Omental fat pad (tissue), 4 donors: ENCODE data around the gene EGFL7. TPM values are rescaled to one million over a fixed set of nuclear protein-coding genes. Genes with fewer than 3 reads are reported as not detected.

Source experiments
- ATAC-seq: fragments of 150-250 bp; one replicate; pipeline ENCODE4 v1.9.1; 2016; ENCODE audit warnings: mild to moderate bottlenecking, moderate library complexity; ENCODE audit not compliant: low FRiP score
- DNase-seq: peaks from one replicate; pipeline ENCODE4 v3.0.0-alpha.2; 2019; ENCODE audit warnings: low spot score
- CTCF ChIP-seq, 3 donors: fragments of 450-650 bp; IDR thresholded peaks; one replicate each; pipeline ENCODE4 v1.5.1; 2016 to 2017; ENCODE audit warnings: antibody characterized with exemption in 3 of 3, mild to moderate bottlenecking in 3 of 3, moderate library complexity in 2 of 3
- total RNA-seq, 4 donors: library from RNA; depleted of rRNA; stranded (reverse); fragments of >200 nt; gene quantifications; one replicate each; pipeline ENCODE4 v1.1.0, GENCODE V29; 2016

EGFL7 gene
- total RNA-seq, 4 donors from 2014 or later, result 50.6 to 274 (median 145) TPM

DNA sequence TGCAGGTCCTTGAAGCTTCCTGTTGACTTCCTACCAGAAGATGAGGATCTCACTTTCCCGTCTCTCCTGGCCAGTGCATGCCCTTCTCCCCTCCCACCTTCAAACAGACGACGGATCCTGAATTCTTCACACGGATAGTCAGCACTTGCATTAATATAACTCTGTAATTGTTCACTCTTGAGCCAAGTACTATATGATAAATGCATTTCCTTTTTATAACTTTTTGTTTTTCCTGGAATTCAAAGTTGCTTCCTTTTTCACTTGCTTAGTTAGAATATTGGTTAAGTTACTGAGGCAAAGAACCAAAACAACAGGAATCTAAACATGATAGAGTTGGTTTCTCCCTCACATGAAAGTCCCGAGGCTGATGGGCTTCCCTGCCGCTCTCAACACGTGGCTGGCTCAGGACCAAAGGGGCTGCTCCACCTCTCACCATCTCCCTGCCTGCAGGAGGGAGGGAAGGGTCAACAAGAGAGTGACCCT is 20.2 kb upstream of the EGFL7 start:
- TF ChIP-seq CTCF (IDR thresholded peaks at IDR 0.05), result no peak
- DNase-seq (no peak), ATAC-seq (no peak)

GRCh38 chr9:136643596-136644342 is 18.9 kb upstream of the EGFL7 start:
- ATAC-seq, result peak; percentile 11
- DNase-seq, result no peak
- no peak for TF ChIP-seq CTCF (IDR thresholded peaks at IDR 0.05)

- no peak for TF ChIP-seq CTCF (IDR thresholded peaks at IDR 0.05)
- DNase-seq (no peak), ATAC-seq (peak; percentile 67)
Observed at GRCh38 chr9:136644343-136644592, 18.4 kb upstream of the EGFL7 start.

DNA sequence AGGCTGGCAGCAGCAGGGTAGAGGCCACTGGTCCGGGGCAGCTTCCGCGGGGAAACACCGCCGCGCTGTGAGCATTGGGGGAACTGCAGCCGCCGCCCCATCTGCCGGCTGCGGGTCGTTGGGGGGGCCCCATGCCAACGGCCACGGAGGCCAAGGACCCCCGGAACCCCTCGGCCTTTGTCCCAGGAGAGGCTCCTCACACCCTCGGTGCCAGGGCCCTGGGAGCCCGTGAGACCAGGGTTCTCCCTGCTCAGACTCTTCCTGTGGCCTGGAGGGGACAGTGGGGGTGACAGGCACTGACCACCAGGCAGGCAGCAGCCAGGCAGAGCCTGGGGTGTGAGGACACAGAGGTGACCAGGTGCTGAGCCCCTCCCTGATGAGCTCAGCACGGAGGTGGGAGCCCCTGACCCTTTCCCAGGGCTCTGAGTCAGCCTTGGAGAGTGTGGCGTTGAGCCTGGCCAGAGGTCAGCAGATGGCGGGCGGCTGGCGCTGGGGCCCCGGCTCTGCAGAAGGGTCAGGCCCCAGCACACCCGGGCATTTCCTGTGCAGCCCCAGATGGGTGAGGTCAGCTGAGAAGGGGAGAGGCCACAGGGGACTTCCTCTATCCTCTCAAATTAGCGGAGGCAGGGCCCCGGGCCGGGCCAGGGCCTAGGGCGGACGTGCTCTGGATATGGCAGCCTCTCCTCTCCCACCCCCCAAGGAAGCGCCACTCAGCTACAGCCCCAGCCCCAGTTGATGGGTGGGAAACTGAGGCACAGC is 17.9 kb upstream of the EGFL7 start:
- TF ChIP-seq CTCF (IDR thresholded peaks at IDR 0.05), result peak in 1 of 3 donors; percentile 51
- DNase-seq (peak; percentile 34), ATAC-seq (peak; percentile 55)

DNA sequence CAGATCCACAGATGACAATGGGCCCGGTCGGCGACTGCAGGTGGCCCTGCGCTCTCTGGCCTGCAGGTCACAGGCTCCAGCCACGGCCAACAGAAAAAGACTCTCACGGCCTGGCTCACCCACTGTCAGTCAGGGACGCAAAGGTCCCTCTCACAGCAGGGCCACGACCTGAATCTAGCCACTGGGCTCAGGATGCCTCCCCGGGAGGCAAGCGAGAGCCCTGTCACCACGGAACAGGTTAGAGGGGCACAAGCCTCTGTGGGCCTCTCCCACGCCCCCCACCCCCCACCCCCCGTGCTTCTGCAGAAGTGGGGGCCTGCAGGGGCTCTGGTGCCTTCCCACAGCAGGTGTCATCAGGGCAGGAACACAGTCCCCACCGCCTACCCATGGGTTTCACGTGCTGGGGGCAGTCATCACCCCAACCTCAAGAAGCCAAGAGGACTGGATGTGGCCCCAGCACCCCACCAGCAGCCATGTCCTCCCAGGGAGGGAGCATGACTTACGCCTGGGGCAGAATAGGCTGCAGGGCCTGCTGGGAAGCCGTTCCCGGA is 17.3 kb upstream of the EGFL7 start:
- no peak for TF ChIP-seq CTCF (IDR thresholded peaks at IDR 0.05)
- no peak for ATAC-seq
- DNase-seq, result no peak

- DNase-seq, result no peak
- no peak for TF ChIP-seq CTCF (IDR thresholded peaks at IDR 0.05)
- peak; percentile 33 for ATAC-seq
Observed at GRCh38 chr9:136645903-136646754, 16.6 kb upstream of the EGFL7 start.
